ENCODE measurements around the gene EEF1AKMT3. TPM values are rescaled to one million over a fixed set of nuclear protein-coding genes. Genes with fewer than 3 reads are reported as not detected.

EEF1AKMT3 gene
- total RNA-seq, 1 donor from 2014 or later, result 3.3 TPM

GRCh38 chr12:57751788-57752667 lies 20.4 kb upstream of the EEF1AKMT3 start, which contains the start of gene CDK4:
TSS of gene CDK4 (minus strand) at chr12:57752310. CDS start at chr12:57751717, 593 bp downstream.
- Mint-ChIP-seq H3K36me3 (ENCODE audit: unreplicated experiment) (peaks cover 8% of the 10 kb centered on the region), H3K4me1 (ENCODE audit: low read depth, unreplicated experiment) (peaks cover 28% of the 10 kb centered on the region), H3K27me3 (ENCODE audit: unreplicated experiment) (peaks cover 19% of the 10 kb centered on the region), H3K9me3 (ENCODE audit: unreplicated experiment) (peaks cover 22% of the 10 kb centered on the region), H3K4me3 (ENCODE audit: unreplicated experiment) (peak within 1 kb of the TSS; percentile 100), H3K27ac (ENCODE audit: unreplicated experiment) (peak within 1 kb of the TSS; percentile 100)
- TF ChIP-seq CTCF (IDR thresholded peaks at IDR 0.05; ENCODE audit: partially characterized antibody, unreplicated experiment), result no peak
- DNase-seq, result peak; percentile 99

- peak overlapping the region; percentile 100 for H3K27ac Mint-ChIP-seq (ENCODE audit: unreplicated experiment)
- peaks cover 19% of the 10 kb centered on the region for H3K27me3 Mint-ChIP-seq (ENCODE audit: unreplicated experiment)
- peaks cover 22% of the 10 kb centered on the region for H3K9me3 Mint-ChIP-seq (ENCODE audit: unreplicated experiment)
- no peak for DNase-seq
- peaks cover 28% of the 10 kb centered on the region for H3K4me1 Mint-ChIP-seq (ENCODE audit: low read depth, unreplicated experiment)
- TF ChIP-seq CTCF (IDR thresholded peaks at IDR 0.05; ENCODE audit: partially characterized antibody, unreplicated experiment), result no peak
- peaks cover 8% of the 10 kb centered on the region for H3K36me3 Mint-ChIP-seq (ENCODE audit: unreplicated experiment)
- peak overlapping the region; percentile 100 for H3K4me3 Mint-ChIP-seq (ENCODE audit: unreplicated experiment)
Observed at GRCh38 chr12:57752668-57753000, 19.8 kb upstream of the EEF1AKMT3 start.

GRCh38 chr12:57753756-57754337 lies 18.6 kb upstream of the EEF1AKMT3 start:
- H3K4me1 Mint-ChIP-seq (ENCODE audit: low read depth, unreplicated experiment), result peaks cover 28% of the 10 kb centered on the region
- peaks cover 5% of the 10 kb centered on the region for H3K36me3 Mint-ChIP-seq (ENCODE audit: unreplicated experiment)
- peak overlapping the region; percentile 88 for H3K4me3 Mint-ChIP-seq (ENCODE audit: unreplicated experiment)
- H3K27ac Mint-ChIP-seq (ENCODE audit: unreplicated experiment), result no peak overlapping the region
- H3K9me3 Mint-ChIP-seq (ENCODE audit: unreplicated experiment), result peaks cover 22% of the 10 kb centered on the region
- H3K27me3 Mint-ChIP-seq (ENCODE audit: unreplicated experiment), result peaks cover 19% of the 10 kb centered on the region
- no peak for TF ChIP-seq CTCF (IDR thresholded peaks at IDR 0.05; ENCODE audit: partially characterized antibody, unreplicated experiment)
- DNase-seq, result no peak

- DNase-seq, result peak; percentile 64
- H3K36me3 Mint-ChIP-seq (ENCODE audit: unreplicated experiment), result peaks cover 5% of the 10 kb centered on the region
- H3K4me1 Mint-ChIP-seq (ENCODE audit: low read depth, unreplicated experiment), result peaks cover 28% of the 10 kb centered on the region
- TF ChIP-seq CTCF (IDR thresholded peaks at IDR 0.05; ENCODE audit: partially characterized antibody, unreplicated experiment), result no peak
- peak within 1 kb of the TSS; percentile 2 for H3K27ac Mint-ChIP-seq (ENCODE audit: unreplicated experiment)
- peak within 1 kb of the TSS; percentile 88 for H3K4me3 Mint-ChIP-seq (ENCODE audit: unreplicated experiment)
- peaks cover 21% of the 10 kb centered on the region for H3K27me3 Mint-ChIP-seq (ENCODE audit: unreplicated experiment)
- H3K9me3 Mint-ChIP-seq (ENCODE audit: unreplicated experiment), result peaks cover 22% of the 10 kb centered on the region
Observed at GRCh38 chr12:57754411-57755193, 17.8 kb upstream of the EEF1AKMT3 start, which contains the start of gene MARCHF9. TSS of gene MARCHF9 (plus strand) at chr12:57755103. CDS start at chr12:57755529, 426 bp downstream.

Measured in glutamatergic neuron (in vitro differentiated cells).